Neural crest cell (in vitro differentiated cells): ENCODE measurements around the gene ACKR3. TPM values are rescaled to one million over a fixed set of nuclear protein-coding genes. Genes with fewer than 3 reads are reported as not detected.

Source experiments
- DNase-seq: peaks from one replicate; pipeline ENCODE4 v3.0.0; 2021; ENCODE audit warnings: low read depth, mixed read lengths, low spot score
- H3K27ac Mint-ChIP-seq: one replicate; pipeline ENCODE4 v1.8.0; 2021; ENCODE audit warnings: mild to moderate bottlenecking, mixed read lengths; ENCODE audit not compliant: unreplicated experiment
- H3K27me3 Mint-ChIP-seq: 2 replicates; pipeline ENCODE4 v1.8.0; 2021; ENCODE audit warnings: low read depth, mild to moderate bottlenecking, mixed read lengths
- H3K36me3 Mint-ChIP-seq: 2 replicates; pipeline ENCODE4 v1.8.0; 2021; ENCODE audit warnings: low read depth, mild to moderate bottlenecking, mixed read lengths
- H3K4me1 Mint-ChIP-seq: 2 replicates; pipeline ENCODE4 v1.8.0; 2021; ENCODE audit warnings: mixed read lengths
- H3K4me3 Mint-ChIP-seq: one replicate; pipeline ENCODE4 v1.8.0; 2021; ENCODE audit warnings: mild to moderate bottlenecking, mixed read lengths
- H3K9me3 Mint-ChIP-seq: 2 replicates; pipeline ENCODE4 v1.8.0; 2021; ENCODE audit warnings: mixed read lengths
- CTCF ChIP-seq: fragments of 200-600 bp; sonication (generic); conservative IDR thresholded peaks from 2 replicates; pipeline ENCODE4 v1.5.0; 2021; ENCODE audit warnings: antibody characterized with exemption, mild to moderate bottlenecking
- total RNA-seq: library from RNA; stranded (reverse); gene quantifications from 2 replicates; pipeline ENCODE4 v1.2.1, GENCODE V29; 2021

Gene ACKR3
- total RNA-seq, 1 donor from 2014 or later, result 24.5 TPM

- Mint-ChIP-seq H3K27me3 (no peaks in the 10 kb centered on the region), H3K27ac (no peak overlapping the region), H3K4me3 (no peak overlapping the region), H3K36me3 (no peaks in the 10 kb centered on the region), H3K4me1 (peaks cover 25% of the 10 kb centered on the region), H3K9me3 (no peaks in the 10 kb centered on the region)
- TF ChIP-seq CTCF, result no peak
- no peak for DNase-seq
These were observed 43.1 kb downstream of the ACKR3 start for GRCh38 chr2:236612737-236613136.

GRCh38 chr2:236613612-236614011, 44.0 kb downstream of the ACKR3 start:
- Mint-ChIP-seq H3K36me3 (no peaks in the 10 kb centered on the region), H3K9me3 (no peaks in the 10 kb centered on the region), H3K27me3 (no peaks in the 10 kb centered on the region), H3K4me1 (peaks cover 25% of the 10 kb centered on the region), H3K27ac (peak overlapping the region; percentile 15), H3K4me3 (no peak overlapping the region)
- TF ChIP-seq CTCF, result no peak
- no peak for DNase-seq

GRCh38 chr2:236614551-236614950, 44.9 kb downstream of the ACKR3 start:
- H3K4me3 Mint-ChIP-seq, result no peak overlapping the region
- no peak for TF ChIP-seq CTCF
- peak overlapping the region; percentile 83 for H3K27ac Mint-ChIP-seq

GRCh38 chr2:236616031-236616430, 46.4 kb downstream of the ACKR3 start:
- peak overlapping the region; percentile 65 for H3K27ac Mint-ChIP-seq
- H3K27me3 Mint-ChIP-seq, result no peaks in the 10 kb centered on the region
- no peak for TF ChIP-seq CTCF
- no peaks in the 10 kb centered on the region for H3K36me3 Mint-ChIP-seq
- H3K4me3 Mint-ChIP-seq, result no peak overlapping the region
- H3K9me3 Mint-ChIP-seq, result no peaks in the 10 kb centered on the region
- DNase-seq, result no peak
- H3K4me1 Mint-ChIP-seq, result peaks cover 34% of the 10 kb centered on the region

More at GRCh38 chr2:236614551-236614950, 44.9 kb downstream of the ACKR3 start:
- H3K9me3 Mint-ChIP-seq, result no peaks in the 10 kb centered on the region
- H3K36me3 Mint-ChIP-seq, result no peaks in the 10 kb centered on the region
- H3K27me3 Mint-ChIP-seq, result no peaks in the 10 kb centered on the region
- no peak for DNase-seq
- peaks cover 25% of the 10 kb centered on the region for H3K4me1 Mint-ChIP-seq

- Mint-ChIP-seq H3K9me3 (no peaks in the 10 kb centered on the region), H3K4me1 (peaks cover 28% of the 10 kb centered on the region), H3K4me3 (no peak overlapping the region), H3K27ac (peak overlapping the region; percentile 65), H3K36me3 (no peaks in the 10 kb centered on the region), H3K27me3 (no peaks in the 10 kb centered on the region)
- no peak for TF ChIP-seq CTCF
- no peak for DNase-seq
These were observed 47.0 kb downstream of the ACKR3 start for GRCh38 chr2:236616624-236617023.
